GM12872 (cell line): ENCODE results near the gene EIF2B2.

Experiments
- CTCF ChIP-seq: IDR thresholded peaks from 3 replicates; pipeline ENCODE4 v1.5.1; 2011; ENCODE audit warnings: low read depth, mild to moderate bottlenecking, low read length, moderate library complexity; ENCODE audit not compliant: insufficient read depth

The EIF2B2 gene

GRCh38 chr14:74984236-74985027 is 18.3 kb upstream of the EIF2B2 start:
- TF ChIP-seq CTCF = no peak

GRCh38 chr14:74985028-74985310 is 17.8 kb upstream of the EIF2B2 start:
- no peak for TF ChIP-seq CTCF

- no peak for TF ChIP-seq CTCF
Observed at GRCh38 chr14:74985806-74986205, 16.9 kb upstream of the EIF2B2 start.

GRCh38 chr14:74988131-74988530 is 14.6 kb upstream of the EIF2B2 start:
- no peak for TF ChIP-seq CTCF

GRCh38 chr14:74988993-74989392 is 13.7 kb upstream of the EIF2B2 start:
- TF ChIP-seq CTCF = no peak

GRCh38 chr14:75001261-75001660 is 1.5 kb upstream of the EIF2B2 start:
- no peak for TF ChIP-seq CTCF

- no peak for TF ChIP-seq CTCF
Observed at GRCh38 chr14:75001899-75002298, 822 bp upstream of the EIF2B2 start.
